IgD-negative memory B cell (primary cell): Measurements from ENCODE around the gene TGM3. TPM values are rescaled to one million over a fixed set of nuclear protein-coding genes. Genes with fewer than 3 reads are reported as not detected.

Source experiments
- H3K27ac Mint-ChIP-seq, 3 donors: one replicate each; pipeline ENCODE4 v1.8.0; 2020 to 2022; ENCODE audit warnings: mild to moderate bottlenecking in 3 of 3, mixed read lengths in 3 of 3, moderate library complexity in 1 of 3
- H3K27me3 Mint-ChIP-seq: one replicate; pipeline ENCODE4 v1.8.0; 2021; ENCODE audit warnings: mixed read lengths
- H3K36me3 Mint-ChIP-seq: one replicate; pipeline ENCODE4 v1.8.0; 2020; ENCODE audit warnings: mild to moderate bottlenecking, mixed read lengths
- H3K4me1 Mint-ChIP-seq, 3 donors: one replicate each; pipeline ENCODE4 v1.8.0; 2020 to 2022; ENCODE audit warnings: mixed read lengths in 3 of 3, mild to moderate bottlenecking in 1 of 3
- H3K4me3 Mint-ChIP-seq, 4 donors: one replicate each; pipeline ENCODE4 v1.8.0; 2020 to 2022; ENCODE audit warnings: mild to moderate bottlenecking in 4 of 4, mixed read lengths in 4 of 4, moderate library complexity in 3 of 4
- H3K9me3 Mint-ChIP-seq, 3 donors: one replicate each; pipeline ENCODE4 v1.8.0; 2020 to 2021; ENCODE audit warnings: mixed read lengths in 3 of 3, mild to moderate bottlenecking in 1 of 3
- polyA plus RNA-seq: library from polyadenylated mRNA; unstranded; fragments of 300-500 nt; fragmentation: Illumina TruSeq; gene quantifications from one replicate; pipeline ENCODE4 v1.2.3, GENCODE V29; 2021

The TGM3 gene
- polyA plus RNA-seq, 1 donor from 2014 or later, result not detected

DNA sequence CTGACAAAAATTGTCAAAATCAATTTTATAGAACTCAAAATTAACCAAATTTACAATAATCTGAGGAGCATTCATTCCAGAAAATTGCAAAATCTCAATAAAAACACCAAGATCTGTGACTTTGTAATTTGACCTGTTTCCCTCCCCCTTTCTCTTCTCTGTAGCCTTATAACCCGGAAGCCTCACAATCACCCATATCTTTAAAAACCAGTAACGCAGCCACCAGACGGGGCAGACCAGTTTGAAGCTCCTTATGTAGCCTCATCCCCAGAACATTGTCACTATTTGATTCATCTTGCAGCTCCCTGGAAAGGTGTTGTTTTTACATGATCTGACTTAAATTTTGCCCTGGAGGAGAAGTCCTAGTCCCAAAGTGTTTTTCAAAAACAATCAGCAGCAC lies 57.4 kb downstream of the TGM3 start:
- Mint-ChIP-seq H3K36me3 (no peaks in the 10 kb centered on the region), H3K4me3 (no peak overlapping the region), H3K4me1 (peaks cover 0 to 2% (median 0%) of the 10 kb centered on the region in 3 donors)

DNA sequence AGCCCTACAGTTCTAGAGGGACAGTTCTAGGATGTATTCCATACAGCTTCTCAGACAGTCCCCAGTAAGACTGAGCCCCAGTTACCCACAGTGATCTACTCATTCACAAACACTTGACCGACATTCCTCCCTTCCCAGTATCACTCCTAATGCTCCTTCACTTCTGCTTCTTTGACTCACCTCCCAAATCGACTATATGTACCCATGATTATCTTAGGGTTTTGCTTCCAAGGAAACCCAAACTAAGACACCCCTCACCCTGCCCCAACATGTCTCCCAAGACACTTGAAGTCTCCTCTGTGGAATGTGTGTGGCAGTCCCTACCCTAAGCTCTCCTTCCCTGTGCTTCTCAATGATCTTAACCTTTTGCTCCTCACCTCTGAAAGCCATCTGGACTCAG lies 61.3 kb downstream of the TGM3 start:
- no peak overlapping the region for H3K27ac Mint-ChIP-seq
- no peaks in the 10 kb centered on the region for H3K4me1 Mint-ChIP-seq
- H3K9me3 Mint-ChIP-seq, result peaks cover 7 to 21% (median 12%) of the 10 kb centered on the region in 3 donors
- no peak overlapping the region for H3K4me3 Mint-ChIP-seq
- peaks cover 2% of the 10 kb centered on the region for H3K36me3 Mint-ChIP-seq
- peaks cover 9% of the 10 kb centered on the region for H3K27me3 Mint-ChIP-seq

More for the DNA sequence above, 57.4 kb downstream of the TGM3 start:
- H3K9me3 Mint-ChIP-seq, result no peaks in the 10 kb centered on the region
- peaks cover 4% of the 10 kb centered on the region for H3K27me3 Mint-ChIP-seq
- no peak overlapping the region for H3K27ac Mint-ChIP-seq

GRCh38 chr20:2358006-2358405 lies 62.2 kb downstream of the TGM3 start:
- peaks cover 9% of the 10 kb centered on the region for H3K27me3 Mint-ChIP-seq
- H3K4me3 Mint-ChIP-seq, result no peak overlapping the region
- H3K4me1 Mint-ChIP-seq, result no peaks in the 10 kb centered on the region
- H3K27ac Mint-ChIP-seq, result no peak overlapping the region
- peaks cover 7 to 21% (median 12%) of the 10 kb centered on the region in 3 donors for H3K9me3 Mint-ChIP-seq
- peaks cover 2% of the 10 kb centered on the region for H3K36me3 Mint-ChIP-seq

- peaks cover 7 to 21% (median 14%) of the 10 kb centered on the region in 3 donors for H3K9me3 Mint-ChIP-seq
- peaks cover 2% of the 10 kb centered on the region for H3K36me3 Mint-ChIP-seq
- peak overlapping the region in 1 of 4 donors; percentile 18 for H3K4me3 Mint-ChIP-seq
- H3K27ac Mint-ChIP-seq, result no peak overlapping the region
- H3K4me1 Mint-ChIP-seq, result no peaks in the 10 kb centered on the region
- H3K27me3 Mint-ChIP-seq, result peaks cover 10% of the 10 kb centered on the region
Observed at GRCh38 chr20:2361035-2361593, 65.3 kb downstream of the TGM3 start.

GRCh38 chr20:2363187-2363586 lies 67.4 kb downstream of the TGM3 start:
- H3K9me3 Mint-ChIP-seq, result peaks cover 7 to 21% (median 14%) of the 10 kb centered on the region in 3 donors
- peaks cover 2% of the 10 kb centered on the region for H3K36me3 Mint-ChIP-seq
- H3K27ac Mint-ChIP-seq, result no peak overlapping the region
- H3K4me3 Mint-ChIP-seq, result no peak overlapping the region
- no peaks in the 10 kb centered on the region for H3K4me1 Mint-ChIP-seq
- peaks cover 12% of the 10 kb centered on the region for H3K27me3 Mint-ChIP-seq

GRCh38 chr20:2363587-2363986 lies 67.8 kb downstream of the TGM3 start:
- Mint-ChIP-seq H3K9me3 (peaks cover 7 to 23% (median 14%) of the 10 kb centered on the region in 3 donors), H3K4me1 (no peaks in the 10 kb centered on the region), H3K27ac (no peak overlapping the region), H3K36me3 (peaks cover 2% of the 10 kb centered on the region), H3K27me3 (peaks cover 12% of the 10 kb centered on the region), H3K4me3 (no peak overlapping the region)

GRCh38 chr20:2364044-2364443 lies 68.2 kb downstream of the TGM3 start:
- Mint-ChIP-seq H3K36me3 (peaks cover 2% of the 10 kb centered on the region), H3K4me3 (no peak overlapping the region), H3K4me1 (no peaks in the 10 kb centered on the region), H3K27ac (no peak overlapping the region), H3K9me3 (peaks cover 5 to 23% (median 14%) of the 10 kb centered on the region in 3 donors), H3K27me3 (peaks cover 12% of the 10 kb centered on the region)

DNA sequence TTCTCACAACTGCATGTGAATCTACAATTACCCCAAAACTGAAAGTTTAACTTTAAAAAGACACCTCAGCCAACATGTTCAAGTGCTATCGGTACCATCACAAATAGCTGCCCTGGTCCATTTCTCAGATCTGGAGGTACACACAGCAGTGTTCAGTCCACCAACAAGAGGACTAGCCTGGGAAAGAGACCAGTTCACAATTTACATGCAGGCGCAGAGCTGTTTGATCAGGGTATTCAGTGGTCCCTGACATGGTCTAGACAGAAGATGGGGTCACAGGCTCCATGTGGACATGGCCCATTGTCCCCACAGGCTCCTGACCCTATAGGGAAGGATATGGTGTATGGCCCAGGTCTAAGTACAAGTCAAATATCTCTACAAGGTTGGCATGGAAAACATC lies 69.3 kb downstream of the TGM3 start:
- Mint-ChIP-seq H3K4me1 (no peaks in the 10 kb centered on the region), H3K4me3 (no peak overlapping the region), H3K9me3 (peaks cover under 1 to 21% (median 6%) of the 10 kb centered on the region in 3 donors), H3K27ac (no peak overlapping the region), H3K27me3 (peaks cover 9% of the 10 kb centered on the region), H3K36me3 (peaks cover 4% of the 10 kb centered on the region)

DNA sequence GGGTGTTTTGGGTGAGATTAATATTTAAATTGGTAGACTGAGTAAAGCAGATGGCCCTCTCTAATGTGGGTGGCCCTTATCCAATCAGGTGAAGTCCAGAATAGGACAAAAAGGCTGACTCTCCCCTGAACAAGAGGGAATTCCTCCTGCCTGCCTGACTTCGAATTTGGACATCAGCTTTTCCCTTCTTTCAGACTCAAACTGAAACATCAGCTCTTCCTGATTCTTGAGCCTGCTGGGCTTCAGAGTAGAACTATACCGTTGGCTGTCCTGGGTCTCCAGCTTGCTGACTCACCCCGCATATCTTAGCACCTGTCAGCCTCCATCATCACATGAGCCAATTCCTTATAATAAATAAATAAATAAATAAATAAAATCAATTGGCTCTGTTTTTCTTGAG lies 69.9 kb downstream of the TGM3 start:
- Mint-ChIP-seq H3K4me3 (no peak overlapping the region), H3K9me3 (peaks cover 0 to 19% (median 6%) of the 10 kb centered on the region in 3 donors), H3K36me3 (peaks cover 4% of the 10 kb centered on the region), H3K4me1 (no peaks in the 10 kb centered on the region), H3K27ac (peak overlapping the region in 1 of 3 donors; percentile 59), H3K27me3 (peaks cover 11% of the 10 kb centered on the region)

DNA sequence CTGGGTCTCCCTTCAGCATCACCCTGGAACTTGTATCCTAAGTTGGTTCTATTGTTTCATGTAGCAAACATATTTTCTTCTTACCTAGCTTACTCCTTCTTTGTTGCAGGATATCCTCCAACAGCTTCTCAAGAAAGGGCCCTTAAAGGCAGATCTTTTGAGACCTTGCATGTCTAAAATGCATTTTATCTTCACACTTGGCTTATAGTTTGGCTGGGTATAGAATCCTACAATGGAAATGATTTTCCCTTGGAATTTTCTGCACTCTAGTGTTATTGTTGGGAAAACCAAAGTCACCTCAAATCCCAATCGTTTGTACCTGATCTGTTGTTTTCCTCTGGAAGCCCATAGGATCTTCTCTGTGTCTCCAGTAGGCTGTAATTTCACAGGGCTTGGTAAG lies 72.8 kb downstream of the TGM3 start:
- Mint-ChIP-seq H3K36me3 (peaks cover 2% of the 10 kb centered on the region), H3K4me1 (no peaks in the 10 kb centered on the region), H3K9me3 (peaks cover 0 to 5% (median 0%) of the 10 kb centered on the region in 3 donors), H3K27ac (no peak overlapping the region), H3K4me3 (no peak overlapping the region), H3K27me3 (peaks cover 20% of the 10 kb centered on the region)

DNA sequence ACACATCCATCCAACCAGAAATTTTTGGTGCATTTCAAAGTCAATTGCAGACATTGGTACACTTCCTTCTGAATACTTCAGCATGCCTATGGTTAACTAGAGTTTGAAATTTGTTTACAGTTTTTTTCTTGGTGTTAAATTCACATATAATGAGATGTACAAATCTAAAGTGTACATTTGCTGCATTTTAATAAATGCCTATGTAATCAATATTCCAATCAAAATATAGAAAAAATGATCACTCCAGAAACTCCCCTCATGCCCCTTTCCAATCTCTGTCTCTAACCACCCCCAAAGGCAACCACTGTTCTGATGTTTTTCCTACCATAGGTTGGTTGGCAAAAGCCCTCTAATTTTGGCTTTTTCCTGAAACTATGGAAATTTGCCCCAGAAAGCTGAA lies 77.3 kb downstream of the TGM3 start:
- H3K4me3 Mint-ChIP-seq, result no peak overlapping the region
- H3K4me1 Mint-ChIP-seq, result no peaks in the 10 kb centered on the region
- H3K9me3 Mint-ChIP-seq, result peaks cover 0 to 5% (median 0%) of the 10 kb centered on the region in 3 donors
- H3K27me3 Mint-ChIP-seq, result peaks cover 18% of the 10 kb centered on the region
- peaks cover 2% of the 10 kb centered on the region for H3K36me3 Mint-ChIP-seq
- no peak overlapping the region for H3K27ac Mint-ChIP-seq

DNA sequence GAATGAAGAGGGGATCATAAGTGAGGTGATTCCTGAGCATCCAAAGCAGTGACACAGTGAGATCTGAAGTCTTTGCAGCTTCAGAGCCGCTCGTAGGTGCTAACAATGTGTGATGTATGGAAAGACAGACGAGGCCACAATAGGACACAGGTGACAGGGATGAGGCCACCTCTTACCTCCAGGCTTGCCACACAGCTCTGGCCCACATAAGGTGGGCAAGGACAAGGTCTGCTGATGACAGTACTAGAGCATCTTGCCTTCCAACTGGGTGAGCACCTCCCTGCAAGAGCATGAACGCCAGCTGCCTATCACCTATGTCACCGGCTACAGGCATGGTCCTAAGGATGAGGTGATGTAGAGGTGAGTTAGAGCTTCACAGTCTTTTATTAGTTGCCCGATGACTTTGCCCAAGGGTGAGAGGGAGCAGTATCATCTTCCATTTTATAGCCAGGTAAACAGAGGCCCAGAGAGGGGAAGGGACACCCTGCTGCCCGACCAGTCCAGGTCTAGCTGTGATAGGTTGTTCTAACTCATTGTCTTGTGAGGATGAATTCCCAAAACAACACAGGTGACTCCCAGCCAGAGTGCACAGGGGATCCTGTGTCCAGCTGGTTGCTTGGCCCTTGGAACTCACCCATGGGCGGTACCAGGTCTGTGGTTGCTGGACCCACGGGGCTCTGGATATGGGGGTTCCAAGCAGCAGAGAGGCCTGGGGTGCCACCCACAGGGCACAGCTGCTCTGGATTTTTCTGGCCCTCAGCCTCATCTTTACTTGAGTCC lies 78.7 kb downstream of the TGM3 start:
- Mint-ChIP-seq H3K4me1 (no peaks in the 10 kb centered on the region), H3K9me3 (no peaks in the 10 kb centered on the region), H3K4me3 (no peak overlapping the region), H3K27ac (no peak overlapping the region), H3K36me3 (peaks cover 2% of the 10 kb centered on the region), H3K27me3 (peaks cover 18% of the 10 kb centered on the region)

GRCh38 chr20:2378893-2379292 lies 83.1 kb downstream of the TGM3 start:
- H3K4me3 Mint-ChIP-seq, result no peak overlapping the region
- H3K36me3 Mint-ChIP-seq, result no peaks in the 10 kb centered on the region
- H3K9me3 Mint-ChIP-seq, result peaks cover 0 to 2% (median 0%) of the 10 kb centered on the region in 3 donors
- H3K27me3 Mint-ChIP-seq, result peaks cover 2% of the 10 kb centered on the region
- H3K4me1 Mint-ChIP-seq, result no peaks in the 10 kb centered on the region
- no peak overlapping the region for H3K27ac Mint-ChIP-seq

DNA sequence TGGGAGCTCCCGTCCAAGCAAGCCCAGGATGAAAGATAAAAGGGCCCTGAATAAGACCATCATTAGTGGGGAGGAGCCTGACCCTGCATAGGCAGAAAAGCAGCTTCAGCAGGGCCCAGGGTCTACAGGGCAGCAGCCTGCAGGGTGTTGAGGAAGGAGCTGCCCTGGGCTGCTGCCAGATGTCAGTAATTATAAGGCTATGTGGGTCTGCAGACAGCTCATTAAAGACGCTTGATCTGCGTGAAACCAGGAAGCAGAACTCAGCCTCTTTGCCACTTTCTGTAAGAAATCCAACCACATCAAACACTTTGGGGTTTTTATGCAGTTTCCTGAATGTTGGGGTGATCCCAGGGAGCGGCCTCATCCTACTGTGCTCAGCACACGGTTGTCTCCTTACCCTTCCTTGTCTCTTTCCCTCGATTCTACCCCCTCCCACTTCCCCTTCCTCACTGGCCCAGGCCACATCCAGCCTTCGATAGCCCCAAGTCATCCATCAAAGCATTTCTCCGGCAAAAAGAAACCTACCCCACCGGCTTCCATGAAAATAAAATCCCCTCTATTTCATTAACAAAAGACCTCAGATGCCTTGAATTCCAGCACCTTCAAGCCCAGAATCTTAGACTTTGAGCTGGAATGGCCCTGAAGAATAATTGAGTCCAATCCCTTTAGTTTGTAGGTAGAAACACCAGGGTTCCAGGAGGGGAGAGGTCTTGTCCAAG lies 83.9 kb downstream of the TGM3 start:
- no peak overlapping the region for H3K27ac Mint-ChIP-seq
- H3K4me1 Mint-ChIP-seq, result no peaks in the 10 kb centered on the region
- H3K36me3 Mint-ChIP-seq, result no peaks in the 10 kb centered on the region
- no peak overlapping the region for H3K4me3 Mint-ChIP-seq
- peaks cover 0 to 2% (median 0%) of the 10 kb centered on the region in 3 donors for H3K9me3 Mint-ChIP-seq
- H3K27me3 Mint-ChIP-seq, result no peaks in the 10 kb centered on the region

GRCh38 chr20:2380601-2381000 lies 84.8 kb downstream of the TGM3 start, which contains the start of gene TGM6:
TGM6 (plus strand) TSS chr20:2380901; CDS start chr20:2380969, 68 bp downstream.
- H3K36me3 Mint-ChIP-seq, result no peaks in the 10 kb centered on the region
- H3K27ac Mint-ChIP-seq, result peak within 1 kb of the TSS in 1 of 3 donors; percentile 39
- H3K4me3 Mint-ChIP-seq, result no peak within 1 kb of the TSS
- no peaks in the 10 kb centered on the region for H3K4me1 Mint-ChIP-seq
- peaks cover 0 to 2% (median 0%) of the 10 kb centered on the region in 3 donors for H3K9me3 Mint-ChIP-seq
- H3K27me3 Mint-ChIP-seq, result no peaks in the 10 kb centered on the region
